OCI-LY7 (cell line): ENCODE data around the gene PRKD3. TPM values are rescaled to one million over a fixed set of nuclear protein-coding genes. Genes with fewer than 3 reads are reported as not detected.

Experiments
- BruUV-seq: library from RNA; stranded (reverse); fragments of 400-500 nt; replicated peaks from 2 replicates; lab custom pipeline; 2021; lab: Mats Ljungman, UMichigan
- CTCF ChIA-PET: fragments of 300-600 bp; sonication (Branson Sonifier 250); formaldehyde crosslinking; loops from one replicate; lab custom pipeline; 2022; ENCODE audit warnings: antibody characterized with exemption; ENCODE audit not compliant: unreplicated experiment; lab: Charles Lee
- POLR2A ChIA-PET: fragments of 300-600 bp; sonication (Branson Sonifier 250); formaldehyde crosslinking; loops from one replicate; lab custom pipeline; 2022; ENCODE audit warnings: antibody characterized with exemption; lab: Charles Lee
- DNase-seq: peaks from one replicate; pipeline ENCODE4 v3.0.0-alpha.2; 2015; ENCODE audit warnings: low spot score
- H2AFZ ChIP-seq: fragments of 200-600 bp; sonication (generic), shearing (Covaris generic); 2 replicates; pipeline ENCODE4 v1.6.1; 2014; ENCODE audit warnings: mild to moderate bottlenecking, antibody characterized with exemption, low read length, moderate library complexity
- H3K27ac ChIP-seq: fragments of 200-600 bp; sonication (generic); 2 replicates; pipeline ENCODE4 v1.5.1; 2014; ENCODE audit warnings: mixed run types, low read depth, mild to moderate bottlenecking, moderate library complexity, low read length, inconsistent platforms; ENCODE audit not compliant: poor library complexity, severe bottlenecking
- H3K36me3 ChIP-seq: fragments of 200-600 bp; sonication (generic); 2 replicates; pipeline ENCODE4 v1.6.1; 2014; ENCODE audit warnings: mild to moderate bottlenecking, antibody characterized with exemption, low read length, moderate library complexity, mixed read lengths; ENCODE audit not compliant: insufficient read depth
- H3K4me1 ChIP-seq: fragments of 200-600 bp; sonication (generic); 2 replicates; pipeline ENCODE4 v1.5.1; 2014; ENCODE audit warnings: mild to moderate bottlenecking, low read length; ENCODE audit not compliant: insufficient read depth, poor library complexity, severe bottlenecking
- H3K4me2 ChIP-seq: fragments of 200-600 bp; sonication (generic); 2 replicates; pipeline ENCODE4 v1.6.1; 2014; ENCODE audit warnings: mild to moderate bottlenecking, low read length
- H3K4me3 ChIP-seq: fragments of 200-600 bp; sonication (generic); 2 replicates; pipeline ENCODE4 v1.5.1; 2014; ENCODE audit warnings: mild to moderate bottlenecking, low read depth, low read length; ENCODE audit not compliant: poor library complexity, severe bottlenecking
- H3K79me2 ChIP-seq: fragments of 200-600 bp; sonication (generic); 2 replicates; pipeline ENCODE4 v1.6.1; 2016; ENCODE audit warnings: low read depth, mild to moderate bottlenecking, low read length, moderate library complexity, mixed read lengths; ENCODE audit not compliant: insufficient read depth
- H3K9me2 ChIP-seq: fragments of 200-600 bp; sonication (generic); 2 replicates; pipeline ENCODE4 v1.6.1; 2016; ENCODE audit warnings: mild to moderate bottlenecking, low read length, mixed read lengths; ENCODE audit not compliant: insufficient read depth
- H3K9me3 ChIP-seq: fragments of 200-600 bp; sonication (generic); 2 replicates; pipeline ENCODE4 v1.6.1; 2014; ENCODE audit warnings: mild to moderate bottlenecking, mixed run types, low read length, mixed read lengths
- H4K20me1 ChIP-seq: fragments of 200-600 bp; sonication (generic); 2 replicates; pipeline ENCODE4 v1.6.1; 2014; ENCODE audit warnings: mild to moderate bottlenecking, antibody characterized with exemption, low read length, moderate library complexity, mixed read lengths; ENCODE audit not compliant: insufficient read depth
- EZH2phosphoT487 ChIP-seq: fragments of 200-600 bp; sonication (generic); IDR thresholded peaks from 2 replicates; pipeline ENCODE4 v1.6.1; 2018; ENCODE audit warnings: low read depth, borderline replicate concordance, mild to moderate bottlenecking, mixed run types, antibody characterized with exemption, low read length, moderate library complexity, mixed read lengths
- intact Hi-C: fragments of 100-400 bp; cut with micrococcal nuclease; formaldehyde crosslinking; loops from one replicate; pipeline ENCODE4 v1.10.0; 2022; ENCODE audit not compliant: unreplicated experiment
- total RNA-seq, 2 experiments: library from RNA; depleted of rRNA in 1 of 2; stranded (reverse); fragments of >200 nt in 1 of 2; shearing (Covaris generic) in 1 of 2; gene quantifications; 2 replicates each; pipeline ENCODE4 v1.2.3, GENCODE V29; 2014 to 2022
- TF ChIP-seq, protein P1 (sequence below): fragments of 200-600 bp; sonication (generic); conservative IDR thresholded peaks from 2 replicates; pipeline ENCODE4 v1.5.1; 2014; ENCODE audit warnings: mild to moderate bottlenecking, antibody characterized with exemption, low read length, moderate library complexity, mixed read lengths

PRKD3 gene
- total RNA-seq, 2 experiments from 2014 or later = 74.3 to 174 TPM

DNA sequence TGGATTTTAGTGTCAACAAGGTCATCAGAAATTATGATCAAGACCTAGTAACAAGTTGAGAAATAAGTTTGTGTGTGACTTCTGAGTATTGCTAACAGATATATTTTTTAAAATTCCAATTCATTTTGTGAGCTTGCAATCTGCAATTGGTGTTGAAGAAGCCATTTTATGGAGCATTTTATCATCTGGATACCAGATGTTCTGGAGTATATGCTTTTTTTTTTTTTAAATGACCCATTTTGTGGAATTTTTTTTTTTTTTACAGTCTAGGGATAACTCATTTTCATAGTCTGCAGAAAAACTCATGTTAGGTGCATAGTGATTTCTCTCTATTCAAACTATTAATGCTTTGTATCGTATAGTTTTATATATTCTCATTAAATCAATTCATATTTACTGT, 32.4 kb upstream of the PRKD3 start:
- ChIA-PET POLR2A (interaction anchor here (0.6 to 6.8 kb wide), 12 partner anchors 9 to 174 kb away, joined by 3 to 144 read pairs (median 6); partner anchors contain the start of gene PRKD3), CTCF (interaction anchor here (1.0 kb wide), 1 partner anchor 23 kb away, joined by 3 read pairs; no protein-coding TSS in a partner anchor)
- Histone ChIP-seq H3K9me3 (no peaks in the 10 kb centered on the region), H3K27ac (peak overlapping the region; percentile 54), H3K9me2 (no peaks in the 10 kb centered on the region), H3K4me2 (peak overlapping the region; percentile 55; the same call in 1 of the 2 replicates), H3K36me3 (no peaks in the 10 kb centered on the region), H3K4me3 (no peak overlapping the region), H3K79me2 (no peaks in the 10 kb centered on the region), H3K4me1 (peaks cover 75% of the 10 kb centered on the region), H4K20me1 (no peaks in the 10 kb centered on the region), H2AFZ (no peak overlapping the region; the same call in 1 of the 2 replicates)
- intact Hi-C loops = no loop called here
- BruUV-seq = no TSS peak
- TF ChIP-seq, protein P1, sequence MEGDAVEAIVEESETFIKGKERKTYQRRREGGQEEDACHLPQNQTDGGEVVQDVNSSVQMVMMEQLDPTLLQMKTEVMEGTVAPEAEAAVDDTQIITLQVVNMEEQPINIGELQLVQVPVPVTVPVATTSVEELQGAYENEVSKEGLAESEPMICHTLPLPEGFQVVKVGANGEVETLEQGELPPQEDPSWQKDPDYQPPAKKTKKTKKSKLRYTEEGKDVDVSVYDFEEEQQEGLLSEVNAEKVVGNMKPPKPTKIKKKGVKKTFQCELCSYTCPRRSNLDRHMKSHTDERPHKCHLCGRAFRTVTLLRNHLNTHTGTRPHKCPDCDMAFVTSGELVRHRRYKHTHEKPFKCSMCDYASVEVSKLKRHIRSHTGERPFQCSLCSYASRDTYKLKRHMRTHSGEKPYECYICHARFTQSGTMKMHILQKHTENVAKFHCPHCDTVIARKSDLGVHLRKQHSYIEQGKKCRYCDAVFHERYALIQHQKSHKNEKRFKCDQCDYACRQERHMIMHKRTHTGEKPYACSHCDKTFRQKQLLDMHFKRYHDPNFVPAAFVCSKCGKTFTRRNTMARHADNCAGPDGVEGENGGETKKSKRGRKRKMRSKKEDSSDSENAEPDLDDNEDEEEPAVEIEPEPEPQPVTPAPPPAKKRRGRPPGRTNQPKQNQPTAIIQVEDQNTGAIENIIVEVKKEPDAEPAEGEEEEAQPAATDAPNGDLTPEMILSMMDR = no peak
- no peak for TF ChIP-seq EZH2phosphoT487
- DNase-seq = no peak

DNA sequence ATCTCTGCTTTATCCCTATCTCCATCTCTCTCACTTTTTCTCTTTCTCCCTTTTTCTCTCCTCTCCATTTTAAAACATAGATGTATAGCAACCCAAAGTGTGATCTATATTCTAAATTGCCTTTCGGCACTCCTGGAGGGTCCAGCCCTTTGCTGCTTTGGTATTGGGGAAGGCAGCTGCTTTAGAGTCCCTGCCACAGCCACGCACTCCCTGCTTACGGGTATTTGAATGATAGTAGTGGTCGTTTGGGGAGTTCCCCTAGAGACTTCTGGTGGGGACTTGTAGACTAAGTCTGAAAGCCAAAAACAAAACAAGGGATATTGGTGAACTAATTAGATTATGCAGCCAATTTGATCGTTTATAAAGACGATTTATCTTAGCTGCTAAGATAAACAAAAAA, 31.7 kb upstream of the PRKD3 start:
- no peak for DNase-seq
- H3K4me1 ChIP-seq = peaks cover 73% of the 10 kb centered on the region
- peak overlapping the region; percentile 66 for H3K27ac ChIP-seq
- H3K4me3 ChIP-seq = peak overlapping the region; percentile 42
- no peaks in the 10 kb centered on the region for H3K9me3 ChIP-seq
- CTCF ChIA-PET = no interaction called here
- H3K79me2 ChIP-seq = no peaks in the 10 kb centered on the region
- H4K20me1 ChIP-seq = no peaks in the 10 kb centered on the region
- H3K9me2 ChIP-seq = no peaks in the 10 kb centered on the region
- peak overlapping the region; percentile 50; the same call in 1 of the 2 replicates for H2AFZ ChIP-seq
- H3K36me3 ChIP-seq = no peaks in the 10 kb centered on the region
- H3K4me2 ChIP-seq = peak overlapping the region; percentile 70
- intact Hi-C loops = no loop called here
- TSS peak; percentile 91 for BruUV-seq
- POLR2A ChIA-PET = interaction anchor here (0.7 to 6.8 kb wide), 8 partner anchors 8 to 44 kb away, joined by 3 to 144 read pairs (median 18); partner anchors contain the start of gene PRKD3
- TF ChIP-seq, protein P1 = no peak
- no peak for TF ChIP-seq EZH2phosphoT487

DNA sequence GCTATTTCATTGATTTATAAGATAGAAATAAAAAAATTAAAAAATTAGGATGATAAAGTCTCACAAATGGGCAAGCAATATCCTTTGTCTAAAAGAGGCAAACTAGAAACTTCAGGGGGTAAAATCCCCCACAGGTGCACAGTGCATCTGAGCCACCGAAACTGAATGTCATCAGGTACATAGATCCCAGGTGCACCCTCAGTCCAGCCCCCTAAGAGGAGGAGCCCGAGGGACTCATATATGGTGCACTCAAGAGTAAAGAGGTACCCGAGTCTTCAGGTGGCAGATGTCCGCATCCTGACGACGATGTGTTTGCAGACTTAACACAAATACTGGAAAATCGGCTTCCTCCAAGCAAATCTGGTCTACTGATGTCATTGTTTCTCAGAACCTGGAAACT, 31.1 kb upstream of the PRKD3 start:
- Histone ChIP-seq H3K4me3 (peak overlapping the region; percentile 42), H4K20me1 (no peaks in the 10 kb centered on the region), H3K9me2 (no peaks in the 10 kb centered on the region), H3K4me2 (peak overlapping the region; percentile 70), H3K4me1 (peaks cover 73% of the 10 kb centered on the region), H3K27ac (peak overlapping the region; percentile 66), H3K36me3 (no peaks in the 10 kb centered on the region), H3K9me3 (no peaks in the 10 kb centered on the region), H3K79me2 (no peaks in the 10 kb centered on the region), H2AFZ (peak overlapping the region; percentile 50; the same call in 1 of the 2 replicates)
- no peak for TF ChIP-seq EZH2phosphoT487
- peak; percentile 82 for DNase-seq
- CTCF ChIA-PET = no interaction called here
- BruUV-seq = no TSS peak
- intact Hi-C loops = loop anchor here (2.0 kb wide), 1 partner anchor 21 kb away; no protein-coding TSS in a partner anchor
- POLR2A ChIA-PET = interaction anchor here (1.4 to 10.2 kb wide), 7 partner anchors 8 to 38 kb away, joined by 3 to 210 read pairs (median 144); partner anchors contain the start of gene PRKD3
